ES-I3 (cell line): ENCODE measurements around the gene ATXN1.

Source experiments
- H3K36me3 ChIP-seq: 2 replicates; pipeline ENCODE4 v1.6.1; 2013; ENCODE audit warnings: mild to moderate bottlenecking, low read length, control low read depth, moderate library complexity; ENCODE audit not compliant: insufficient read depth
- H3K4me1 ChIP-seq: 2 replicates; pipeline ENCODE4 v1.6.1; 2013; ENCODE audit warnings: mild to moderate bottlenecking, control low read depth, low read length; ENCODE audit not compliant: insufficient read depth
- H3K9ac ChIP-seq: 2 replicates; pipeline ENCODE4 v1.6.1; 2013; ENCODE audit warnings: low read depth, mild to moderate bottlenecking, low read length, moderate library complexity
- H3K9me3 ChIP-seq: 2 replicates; pipeline ENCODE4 v1.6.1; 2013; ENCODE audit warnings: mild to moderate bottlenecking, low read length, moderate library complexity; ENCODE audit not compliant: control insufficient read depth, insufficient read depth

The ATXN1 gene

DNA sequence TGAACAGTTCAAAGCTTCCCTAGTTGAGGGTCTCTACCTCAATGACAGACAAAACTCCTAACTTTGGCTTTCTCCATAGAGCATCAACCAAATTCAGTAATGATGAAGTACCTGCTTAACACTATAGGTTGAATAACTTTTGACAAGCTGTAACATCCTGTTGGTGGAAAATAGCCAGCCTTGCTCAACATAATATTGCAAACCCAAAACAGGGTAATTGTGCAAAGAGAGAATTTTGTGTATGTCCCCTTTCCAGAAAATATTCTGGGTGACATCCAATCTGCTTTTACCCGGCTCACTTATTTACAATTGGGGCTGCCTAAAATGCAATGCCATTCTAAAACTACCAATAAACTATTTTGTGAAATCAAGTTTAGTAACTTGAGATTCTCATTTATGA, 72.8 kb downstream of the ATXN1 start:
- Histone ChIP-seq H3K9ac (no peak overlapping the region), H3K36me3 (no peaks in the 10 kb centered on the region), H3K9me3 (no peaks in the 10 kb centered on the region), H3K4me1 (peaks cover 20% of the 10 kb centered on the region)

DNA sequence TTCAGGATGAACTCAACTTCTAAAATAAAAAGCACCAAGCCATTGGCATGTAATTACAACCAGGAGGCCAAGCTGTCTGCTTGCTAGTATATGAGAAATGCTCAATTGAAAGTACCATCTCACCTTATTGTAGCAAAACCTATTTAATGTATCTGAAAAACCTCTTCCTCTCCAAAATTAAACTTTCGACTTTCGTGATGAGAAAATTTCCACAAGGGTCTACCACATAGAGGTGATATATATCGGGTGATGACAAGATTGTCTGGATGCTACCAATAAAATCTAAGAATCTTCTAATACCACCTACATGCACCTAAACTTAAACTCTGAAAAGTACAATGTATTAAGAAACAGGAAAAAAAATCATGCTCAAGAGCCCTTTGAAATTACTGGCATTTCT, 74.2 kb downstream of the ATXN1 start:
- Histone ChIP-seq H3K9me3 (no peaks in the 10 kb centered on the region), H3K4me1 (peaks cover 20% of the 10 kb centered on the region), H3K36me3 (no peaks in the 10 kb centered on the region), H3K9ac (no peak overlapping the region)

DNA sequence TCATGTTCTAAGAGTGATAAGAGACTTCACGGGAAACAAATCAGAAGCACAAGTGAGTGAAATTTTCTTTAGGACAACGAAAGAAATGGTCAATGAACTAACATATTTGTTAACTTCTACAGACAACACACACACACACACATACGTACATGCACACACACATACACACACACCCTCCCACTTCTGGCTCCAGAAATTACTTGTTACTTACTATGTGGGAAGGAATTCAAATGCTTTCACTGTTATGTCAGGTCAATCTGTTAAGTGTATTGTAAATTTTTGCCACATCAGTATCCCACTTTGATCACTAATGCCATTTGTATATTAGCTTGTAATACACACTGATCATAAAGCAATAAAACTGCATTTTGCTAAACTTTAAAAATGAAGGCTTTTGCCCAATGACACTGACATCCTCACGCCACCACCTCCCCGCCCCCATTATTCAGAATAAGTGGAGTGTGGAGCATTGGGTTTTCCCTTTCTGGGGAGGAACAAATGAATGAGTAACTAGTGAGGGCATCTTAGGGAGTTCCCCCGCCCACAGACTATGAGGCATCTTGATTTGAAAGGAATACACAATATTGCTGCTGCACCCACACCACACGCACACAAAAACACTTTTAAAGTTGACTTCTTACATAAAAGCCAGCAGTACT, 76.2 kb downstream of the ATXN1 start:
- Histone ChIP-seq H3K4me1 (peaks cover 9% of the 10 kb centered on the region), H3K36me3 (no peaks in the 10 kb centered on the region), H3K9ac (no peak overlapping the region), H3K9me3 (no peaks in the 10 kb centered on the region)

DNA sequence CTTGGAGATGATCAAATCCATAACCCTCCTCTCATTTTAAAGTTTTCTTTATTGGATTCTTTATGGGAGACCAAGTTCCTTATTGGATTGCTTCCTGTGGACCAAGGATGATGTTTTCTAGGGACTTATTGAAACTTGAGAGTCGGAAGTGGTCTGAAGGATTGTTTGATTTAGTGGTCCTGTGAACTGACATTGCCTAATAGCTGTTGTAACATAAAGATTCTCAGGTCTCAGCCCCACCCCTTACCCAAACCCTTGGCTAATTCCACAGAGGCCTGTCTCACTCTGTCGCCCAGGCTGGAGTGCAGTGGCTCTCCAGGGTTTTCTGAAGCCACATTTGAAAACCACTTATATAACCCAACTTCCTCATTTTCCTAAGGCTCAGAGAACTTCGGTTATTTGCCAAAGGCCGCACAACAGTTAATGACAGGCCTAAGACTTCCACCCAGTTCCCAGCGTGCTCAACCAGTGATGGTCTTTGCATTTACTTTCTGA, 77.0 kb downstream of the ATXN1 start:
- H3K9me3 ChIP-seq = no peaks in the 10 kb centered on the region
- no peak overlapping the region for H3K9ac ChIP-seq
- H3K4me1 ChIP-seq = peaks cover 9% of the 10 kb centered on the region
- H3K36me3 ChIP-seq = no peaks in the 10 kb centered on the region

DNA sequence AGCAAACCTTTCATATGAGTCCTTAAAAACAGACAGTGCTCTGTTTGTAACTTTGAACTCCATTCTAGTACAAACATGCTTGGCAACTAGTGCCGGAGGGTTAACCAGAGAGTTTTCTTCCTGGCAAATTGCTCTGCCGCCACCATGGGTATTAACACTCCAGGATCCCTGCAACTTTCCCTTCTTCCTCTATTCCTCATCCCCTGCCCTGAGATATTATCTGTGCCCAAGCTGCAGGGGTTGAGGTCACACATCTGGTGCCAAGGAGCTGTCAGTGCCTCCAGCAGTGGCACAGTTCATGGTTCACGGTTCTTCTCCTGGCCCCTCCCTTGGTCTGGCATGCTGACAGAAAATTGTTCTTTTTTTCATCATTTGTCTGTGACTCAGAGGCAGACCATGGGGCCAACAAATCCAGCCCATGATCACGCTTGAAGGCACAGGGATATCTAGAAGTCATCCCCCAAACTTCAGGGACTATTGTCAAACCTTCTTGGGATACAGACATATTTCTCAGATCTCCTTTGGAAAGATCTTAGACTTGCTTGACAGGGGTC, 77.5 kb downstream of the ATXN1 start:
- H3K9ac ChIP-seq = no peak overlapping the region
- no peaks in the 10 kb centered on the region for H3K36me3 ChIP-seq
- H3K9me3 ChIP-seq = no peaks in the 10 kb centered on the region
- H3K4me1 ChIP-seq = peaks cover 9% of the 10 kb centered on the region

DNA sequence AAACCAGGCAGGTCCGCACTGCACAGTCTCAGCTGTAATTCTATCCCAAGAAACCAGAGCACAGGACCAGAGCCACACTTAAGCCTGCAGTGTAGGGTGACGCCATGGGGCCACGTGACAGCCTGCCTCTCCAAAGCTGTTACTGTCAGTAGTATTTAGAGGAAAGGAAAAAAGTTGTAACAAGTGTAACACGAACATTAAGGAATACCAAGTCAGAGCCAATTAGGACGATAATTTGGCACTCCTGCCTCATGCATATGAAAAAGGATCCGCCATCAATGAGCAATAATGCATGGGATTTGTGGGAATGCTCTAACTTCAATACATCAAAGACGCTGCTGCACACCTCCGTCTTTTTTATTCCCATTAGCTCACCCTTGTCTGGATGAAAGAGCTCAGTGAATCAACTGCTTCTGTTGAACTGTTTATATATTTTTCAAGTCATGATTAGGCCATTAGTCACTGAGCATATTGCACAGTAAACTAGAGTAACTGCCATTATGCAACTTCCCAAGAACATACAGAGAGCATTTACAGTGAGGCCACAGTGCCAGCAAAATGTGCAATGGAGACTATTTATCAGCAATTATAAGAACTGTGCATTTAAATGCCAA, 79.9 kb downstream of the ATXN1 start:
- no peak overlapping the region for H3K9ac ChIP-seq
- peaks cover 20% of the 10 kb centered on the region for H3K4me1 ChIP-seq
- H3K36me3 ChIP-seq = no peaks in the 10 kb centered on the region
- no peaks in the 10 kb centered on the region for H3K9me3 ChIP-seq

DNA sequence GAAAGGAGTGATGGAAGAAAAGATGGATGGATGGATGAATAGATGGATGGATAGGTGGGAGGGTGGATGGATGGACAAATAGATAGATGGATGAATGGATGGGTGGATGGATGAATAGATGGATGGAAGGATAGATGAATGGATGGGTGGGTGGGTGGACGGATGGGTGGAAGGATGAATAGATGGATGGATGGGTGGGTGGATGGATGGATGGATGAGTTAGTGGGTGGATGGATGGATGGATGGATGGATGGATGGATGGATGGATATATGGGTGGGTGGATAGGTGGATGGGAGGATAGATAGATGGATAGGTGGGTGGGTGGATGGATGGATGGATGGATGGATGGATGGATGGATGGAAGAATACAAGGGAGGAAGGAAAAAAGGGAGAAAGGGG, 82.2 kb downstream of the ATXN1 start:
- Histone ChIP-seq H3K4me1 (peaks cover 11% of the 10 kb centered on the region; the same call in 1 of the 2 replicates), H3K9me3 (no peaks in the 10 kb centered on the region), H3K36me3 (no peaks in the 10 kb centered on the region), H3K9ac (no peak overlapping the region)

DNA sequence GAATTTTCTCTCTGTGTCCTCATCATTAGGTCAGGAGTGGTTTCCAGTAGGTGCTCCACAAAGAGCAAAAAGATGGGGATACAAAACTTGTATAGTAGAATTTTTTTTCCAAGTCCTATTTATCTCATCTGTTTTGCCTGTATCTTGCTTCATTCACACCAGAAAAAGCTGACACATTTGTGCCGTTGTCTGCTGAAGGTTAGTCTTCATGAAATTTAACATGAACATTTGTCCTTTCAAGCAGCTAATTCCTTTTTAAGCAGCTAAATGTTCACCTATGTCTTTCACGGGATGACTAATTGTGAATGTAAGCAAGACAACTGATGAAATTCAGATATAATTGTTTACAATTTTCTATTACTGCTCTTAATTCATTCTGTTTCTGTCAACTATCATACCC, 83.8 kb downstream of the ATXN1 start:
- Histone ChIP-seq H3K36me3 (no peaks in the 10 kb centered on the region), H3K9ac (no peak overlapping the region), H3K9me3 (no peaks in the 10 kb centered on the region), H3K4me1 (peaks cover 13% of the 10 kb centered on the region; the same call in 1 of the 2 replicates)

DNA sequence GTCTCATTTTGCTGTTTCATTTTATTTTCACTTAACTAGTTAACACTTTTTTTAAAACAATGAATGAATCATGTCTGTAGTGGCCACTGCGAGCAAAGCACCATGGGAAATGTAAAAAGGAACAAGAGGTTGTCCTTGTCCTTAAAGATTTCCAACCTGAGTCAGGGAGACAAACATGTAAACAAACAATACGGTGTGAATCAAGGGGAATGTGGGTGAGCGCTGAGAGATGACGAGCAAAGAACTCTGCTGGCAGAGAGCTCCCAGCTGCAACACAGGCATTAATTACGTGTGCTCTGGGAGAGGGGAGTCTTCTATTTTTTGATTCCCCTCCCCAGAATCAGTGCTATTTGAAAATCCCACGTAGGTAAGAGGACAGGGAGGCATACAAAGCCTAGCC, 84.3 kb downstream of the ATXN1 start:
- Histone ChIP-seq H3K36me3 (no peaks in the 10 kb centered on the region), H3K9me3 (no peaks in the 10 kb centered on the region), H3K9ac (no peak overlapping the region), H3K4me1 (peaks cover 17% of the 10 kb centered on the region; the same call in 1 of the 2 replicates)

DNA sequence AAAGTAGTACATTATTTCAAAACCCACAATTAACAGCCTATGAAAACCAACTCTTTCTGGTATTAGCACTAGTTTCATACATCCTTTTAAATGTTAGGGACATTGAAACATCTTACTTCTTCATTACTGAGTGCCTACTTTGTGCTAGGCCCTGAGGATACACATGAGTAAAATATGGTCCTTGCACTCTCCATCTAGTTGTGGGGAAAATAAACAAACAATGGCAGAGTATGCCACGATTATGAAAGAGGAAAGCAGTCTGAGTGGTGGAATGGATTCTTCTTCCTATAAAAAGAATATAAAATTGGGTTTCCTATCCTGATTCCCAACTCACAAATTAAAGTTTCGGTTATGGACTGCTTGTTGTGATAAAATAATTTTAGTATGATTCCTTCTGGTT, 84.9 kb downstream of the ATXN1 start:
- Histone ChIP-seq H3K9ac (no peak overlapping the region), H3K4me1 (peaks cover 23% of the 10 kb centered on the region), H3K9me3 (no peaks in the 10 kb centered on the region), H3K36me3 (no peaks in the 10 kb centered on the region)

DNA sequence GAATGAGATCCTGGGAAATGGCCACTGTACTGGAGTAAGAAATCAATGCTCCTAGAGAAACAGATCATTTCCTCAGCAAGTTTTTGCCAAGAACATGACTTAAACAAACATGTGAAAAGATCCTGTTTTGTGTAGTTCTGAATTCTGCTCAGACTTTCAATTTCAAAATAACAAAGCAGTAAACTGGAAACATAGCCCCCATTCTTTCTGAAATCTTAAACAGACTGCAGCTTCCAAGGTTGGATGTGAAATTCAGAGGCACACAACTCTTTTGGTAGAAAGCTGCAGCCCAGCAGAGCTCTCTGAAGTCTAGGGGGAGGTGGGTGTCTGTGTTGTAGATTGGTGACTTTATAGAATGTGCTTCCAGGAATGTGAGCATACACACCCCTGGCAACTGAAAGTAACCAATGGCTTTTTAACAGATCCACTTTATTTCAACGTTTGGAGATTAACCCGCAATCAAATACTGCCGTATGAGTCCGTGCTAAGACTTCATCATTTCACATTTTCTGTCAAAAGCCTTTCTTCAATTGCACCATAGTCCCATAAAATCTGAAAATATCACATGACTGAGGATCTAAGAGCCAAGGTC, 86.4 kb downstream of the ATXN1 start:
- peaks cover 26% of the 10 kb centered on the region for H3K4me1 ChIP-seq
- H3K9me3 ChIP-seq = no peaks in the 10 kb centered on the region
- H3K9ac ChIP-seq = no peak overlapping the region
- no peaks in the 10 kb centered on the region for H3K36me3 ChIP-seq

DNA sequence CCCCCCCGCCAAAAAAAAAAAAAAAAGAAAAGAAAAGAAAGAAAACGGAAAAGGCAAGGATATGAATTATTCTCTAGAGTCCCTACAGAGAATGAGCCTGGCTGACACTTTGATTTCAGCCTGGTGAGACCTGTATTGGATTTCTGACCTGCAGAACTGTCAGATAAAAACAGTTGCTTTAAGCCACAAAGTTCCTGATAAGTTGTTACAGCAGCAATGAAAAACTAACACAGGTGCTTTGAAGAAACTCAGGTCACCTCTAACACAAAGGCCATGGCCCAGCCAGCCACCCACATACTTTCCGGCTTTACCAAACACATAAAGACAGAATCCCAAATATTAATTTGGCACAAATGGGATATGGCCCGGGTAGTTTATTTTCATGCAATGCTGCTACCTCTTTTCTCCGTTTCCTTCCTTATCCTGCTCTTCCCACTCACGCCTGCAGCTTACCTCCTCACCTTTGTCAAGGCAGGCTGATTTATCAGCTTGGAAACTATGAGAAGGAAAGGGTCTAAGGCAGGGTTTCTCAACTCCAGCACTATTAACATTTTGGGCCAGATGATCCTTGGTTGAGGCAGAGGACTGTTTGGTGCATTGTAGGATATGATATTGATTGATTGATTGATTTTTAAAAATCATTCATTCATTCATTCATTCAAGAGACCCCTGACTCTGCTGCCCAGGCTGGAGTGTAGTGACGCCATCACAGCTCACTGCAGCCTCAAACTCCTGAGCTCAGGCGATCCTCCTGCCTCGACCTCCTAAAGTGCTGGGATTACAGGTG, 88.1 kb downstream of the ATXN1 start:
- H3K4me1 ChIP-seq = peaks cover 35% of the 10 kb centered on the region
- no peak overlapping the region for H3K9ac ChIP-seq
- H3K9me3 ChIP-seq = no peaks in the 10 kb centered on the region
- no peaks in the 10 kb centered on the region for H3K36me3 ChIP-seq

DNA sequence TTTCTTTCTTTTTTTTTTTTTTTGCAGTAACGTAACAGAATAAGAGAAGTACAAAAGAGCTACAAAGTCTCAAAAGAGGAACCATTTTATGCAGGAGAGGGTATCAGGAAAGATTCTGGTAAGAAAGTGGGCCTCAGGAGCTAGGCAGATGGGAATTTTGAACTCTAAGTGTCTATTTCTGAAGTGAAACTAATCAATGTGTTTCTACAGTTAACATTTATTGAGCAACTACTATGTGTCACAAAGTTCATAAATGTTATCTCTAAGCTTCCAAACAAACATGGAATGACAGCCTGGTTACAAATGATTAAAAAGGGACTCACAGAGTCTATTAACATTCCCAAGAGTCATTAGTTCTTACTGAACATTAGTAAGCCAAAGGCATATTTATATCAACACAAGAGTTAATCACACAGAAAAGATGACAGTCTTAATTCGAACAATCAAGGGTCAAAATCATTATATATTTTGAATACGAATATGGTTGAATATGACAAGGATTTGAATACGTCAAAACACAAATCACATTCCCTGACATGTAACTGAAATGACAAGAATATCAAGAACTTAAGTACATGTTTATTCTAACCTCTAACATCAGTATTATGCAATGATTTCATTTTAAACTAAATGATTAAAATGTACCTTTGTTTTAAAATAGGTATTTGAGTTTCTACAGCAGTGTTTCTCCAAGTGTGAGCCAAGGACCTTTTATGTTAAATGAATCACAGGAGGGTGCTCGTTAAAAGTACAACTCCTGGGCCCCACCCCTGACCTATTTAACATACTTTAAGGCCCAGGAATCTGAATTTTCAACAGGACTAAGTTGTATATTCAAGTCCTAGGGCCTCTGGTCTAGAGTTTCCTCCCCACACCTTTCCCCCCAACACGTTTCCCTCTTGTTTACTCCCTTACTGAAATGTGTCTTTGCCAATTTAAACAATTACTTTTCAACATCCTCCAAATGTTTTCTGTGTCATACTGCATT, 89.7 kb downstream of the ATXN1 start:
- no peak overlapping the region for H3K9ac ChIP-seq
- H3K4me1 ChIP-seq = peaks cover 26% of the 10 kb centered on the region
- H3K36me3 ChIP-seq = no peaks in the 10 kb centered on the region
- H3K9me3 ChIP-seq = no peaks in the 10 kb centered on the region
